Measurements from ENCODE around the gene ADNP2.

DNA sequence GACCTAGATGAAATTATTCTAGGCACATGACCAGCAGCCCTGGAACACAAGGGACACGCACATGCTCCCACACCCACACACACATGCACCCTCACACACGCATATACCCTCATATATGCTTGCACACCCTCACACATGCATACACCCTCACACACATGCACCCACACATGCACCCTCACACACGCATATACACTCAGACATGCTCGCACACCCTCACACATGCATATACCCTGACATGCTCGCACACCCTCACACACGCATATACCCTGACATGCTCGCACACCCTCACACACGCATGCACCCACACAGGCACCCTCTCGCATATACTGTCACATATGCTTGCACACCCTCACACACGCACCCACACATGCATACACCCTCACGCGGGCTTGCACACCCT, 76.5 kb downstream of the ADNP2 start:
- TF ChIP-seq EZH2 (IDR thresholded peaks at IDR 0.05), result no peak
- TF ChIP-seq POLR2AphosphoS5 (IDR thresholded peaks at IDR 0.05; ENCODE audit: borderline replicate concordance, low read depth, low read length), result no peak

All from SK-N-MC (cell line).